Measurements from ENCODE around the gene BRMS1. TPM values are rescaled to one million over a fixed set of nuclear protein-coding genes. Genes with fewer than 3 reads are reported as not detected.
"Not testable (repeated sequence)": the region's sequence is repeated elsewhere in the genome, so short reads cannot be mapped to it uniquely, and the experiment has no call there.

The BRMS1 gene
- total RNA-seq, 5 donors from 2014 or later (not counting 1 experiment from before 2014, with no cell fraction given), result 42.9 to 58.8 (median 54.8) TPM

- POLR2A ChIA-PET, result no interaction called here
- no peaks in the 10 kb centered on the region for H3K9me3 ChIP-seq
- CTCF ChIA-PET, result interaction anchor here in 1 of 2 donors (0.6 kb wide), 1 partner anchor 15 kb away, joined by 3 read pairs; the partner anchor contains the start of gene BRMS1
- H3K9me3 Mint-ChIP-seq, result no peaks in the 10 kb centered on the region
- H3K27me3 Mint-ChIP-seq, result no peaks in the 10 kb centered on the region
- no peak overlapping the region for H3K27ac Mint-ChIP-seq
- ATAC-seq (replicated peaks in 1 of 4) (no peak), DNase-seq (no peak)
- peaks cover 5 to 10% of the 10 kb centered on the region in 2 donors for H3K36me3 ChIP-seq (ENCODE audit: control insufficient read depth in 2 of 2, extremely low read depth in 1 of 2, insufficient read depth in 1 of 2, low read length in 1 of 2)
- no peaks in the 10 kb centered on the region for H3K27me3 ChIP-seq (replicated peaks in 1 of 2; ENCODE audit: control insufficient read depth in 2 of 2, extremely low read depth in 1 of 2, insufficient read depth in 2 of 2, low read length in 1 of 2)
- H3K4me3 Mint-ChIP-seq, result no peak overlapping the region
- no peaks in the 10 kb centered on the region for H3K4me1 Mint-ChIP-seq
- H3K4me3 ChIP-seq (ENCODE audit: control insufficient read depth in 1 of 2, extremely low read depth in 1 of 2, low read length in 1 of 2), result no peak overlapping the region
- H3K27ac ChIP-seq (ENCODE audit: low read length), result no peak overlapping the region
- 86% methylated on average over 1 of the region's 3 CpGs for WGBS (ENCODE audit: insufficient coverage)
- H3K36me3 Mint-ChIP-seq, result no peaks in the 10 kb centered on the region
- H3K4me1 ChIP-seq (ENCODE audit: control insufficient read depth in 1 of 2, extremely low read depth in 1 of 2, insufficient read depth in 2 of 2, low read length in 2 of 2), result no peaks in the 10 kb centered on the region
Measured at GRCh38 chr11:66359662-66360087, 14.8 kb upstream of the BRMS1 start.

GRCh38 chr11:66350560-66351235 is 5.8 kb upstream of the BRMS1 start:
- not testable (repeated sequence) for H3K27ac Mint-ChIP-seq; DNase-seq; H3K27ac ChIP-seq (ENCODE audit: low read length); H3K36me3 ChIP-seq (ENCODE audit: control insufficient read depth in 2 of 2, extremely low read depth in 1 of 2, insufficient read depth in 1 of 2, low read length in 1 of 2); H3K9me3 Mint-ChIP-seq; H3K4me3 ChIP-seq (ENCODE audit: control insufficient read depth in 1 of 2, extremely low read depth in 1 of 2, low read length in 1 of 2); H3K27me3 Mint-ChIP-seq; H3K4me3 Mint-ChIP-seq; H3K27me3 ChIP-seq (replicated peaks in 1 of 2; ENCODE audit: control insufficient read depth in 2 of 2, extremely low read depth in 1 of 2, insufficient read depth in 2 of 2, low read length in 1 of 2); ATAC-seq (replicated peaks in 1 of 4); H3K9me3 ChIP-seq
- 100% methylated on average over 1 of the region's 8 CpGs for WGBS (ENCODE audit: insufficient coverage)
- peaks cover 8 to 22% (median 19%) of the 10 kb centered on the region in 3 donors for H3K4me1 Mint-ChIP-seq
- H3K36me3 Mint-ChIP-seq, result peaks cover 15% of the 10 kb centered on the region
- peaks cover 9 to 28% of the 10 kb centered on the region in 2 experiments for H3K4me1 ChIP-seq (ENCODE audit: control insufficient read depth in 1 of 2, extremely low read depth in 1 of 2, insufficient read depth in 2 of 2, low read length in 2 of 2)
- POLR2A ChIA-PET, result interaction anchor here in 1 of 2 donors (0.9 kb wide), 1 partner anchor 327 kb away, joined by 5 read pairs; the partner anchor contains the start of gene RBM4B
- CTCF ChIA-PET, result interaction anchor here in 1 of 2 donors (0.6 to 0.7 kb wide), 3 partner anchors 116 to 804 kb away, joined by 3 to 5 read pairs (median 4); no protein-coding TSS in a partner anchor

- Histone ChIP-seq H3K4me3 (ENCODE audit: control insufficient read depth in 1 of 2, extremely low read depth in 1 of 2, low read length in 1 of 2) (no peak overlapping the region), H3K36me3 (ENCODE audit: control insufficient read depth in 2 of 2, extremely low read depth in 1 of 2, insufficient read depth in 1 of 2, low read length in 1 of 2) (no peaks in the 10 kb centered on the region), H3K4me1 (ENCODE audit: control insufficient read depth in 1 of 2, extremely low read depth in 1 of 2, insufficient read depth in 2 of 2, low read length in 2 of 2) (peaks cover 16 to 43% of the 10 kb centered on the region in 2 experiments), H3K27ac (ENCODE audit: low read length) (no peak overlapping the region), H3K9me3 (no peaks in the 10 kb centered on the region), H3K27me3 (replicated peaks in 1 of 2; ENCODE audit: control insufficient read depth in 2 of 2, extremely low read depth in 1 of 2, insufficient read depth in 2 of 2, low read length in 1 of 2) (no peaks in the 10 kb centered on the region)
- H3K27me3 Mint-ChIP-seq, result peaks cover 3% of the 10 kb centered on the region in 2 donors
- peaks cover 24 to 37% (median 34%) of the 10 kb centered on the region in 3 donors for H3K4me1 Mint-ChIP-seq
- H3K27ac Mint-ChIP-seq, result peak overlapping the region; percentile 38 to 78
- H3K9me3 Mint-ChIP-seq, result no peaks in the 10 kb centered on the region
- POLR2A ChIA-PET, result no interaction called here
- no CpG with 5 or more reads among the region's 2 CpGs for WGBS (ENCODE audit: insufficient coverage)
- no peak for DNase-seq
- peaks cover 10% of the 10 kb centered on the region for H3K36me3 Mint-ChIP-seq
- ATAC-seq (replicated peaks in 1 of 4), result no peak
- CTCF ChIA-PET, result no interaction called here
- peak overlapping the region; percentile 7 to 97 (median 88) for H3K4me3 Mint-ChIP-seq
Measured at GRCh38 chr11:66349084-66349386, 4.1 kb upstream of the BRMS1 start.

GRCh38 chr11:66347425-66348276 is 2.7 kb upstream of the BRMS1 start, which contains the start of gene B4GAT1:
B4GAT1 (minus strand) TSS chr11:66347629; CDS start chr11:66347545, 84 bp downstream.
- Mint-ChIP-seq H3K27me3 (peaks cover 3% of the 10 kb centered on the region in 2 donors), H3K4me1 (peaks cover 38 to 50% (median 48%) of the 10 kb centered on the region in 3 donors), H3K9me3 (no peaks in the 10 kb centered on the region), H3K36me3 (peaks cover 11% of the 10 kb centered on the region), H3K27ac (peak within 1 kb of the TSS; percentile 97 to 98), H3K4me3 (peak within 1 kb of the TSS; percentile 95 to 97 (median 96))
- DNase-seq (peak; percentile 56 to 91 (median 74)), ATAC-seq (replicated peaks in 1 of 4) (peak; percentile 61 to 68 (median 64))
- peaks cover 0 to 6% of the 10 kb centered on the region in 2 donors for H3K36me3 ChIP-seq (ENCODE audit: control insufficient read depth in 2 of 2, extremely low read depth in 1 of 2, insufficient read depth in 1 of 2, low read length in 1 of 2)
- POLR2A ChIA-PET, result no interaction called here
- CTCF ChIA-PET, result interaction anchor here in 1 of 2 donors (0.6 kb wide), 1 partner anchor 17 kb away, joined by 4 read pairs; no protein-coding TSS in a partner anchor
- H3K9me3 ChIP-seq, result no peaks in the 10 kb centered on the region
- peak within 1 kb of the TSS; percentile 88 to 95 for H3K4me3 ChIP-seq (ENCODE audit: control insufficient read depth in 1 of 2, extremely low read depth in 1 of 2, low read length in 1 of 2)
- WGBS (ENCODE audit: insufficient coverage), result under 1% methylated on average over 67 of the region's 101 CpGs
- no peaks in the 10 kb centered on the region for H3K27me3 ChIP-seq (replicated peaks in 1 of 2; ENCODE audit: control insufficient read depth in 2 of 2, extremely low read depth in 1 of 2, insufficient read depth in 2 of 2, low read length in 1 of 2)
- H3K27ac ChIP-seq (ENCODE audit: low read length), result peak within 1 kb of the TSS; percentile 79
- H3K4me1 ChIP-seq (ENCODE audit: control insufficient read depth in 1 of 2, extremely low read depth in 1 of 2, insufficient read depth in 2 of 2, low read length in 2 of 2), result peaks cover 21 to 52% of the 10 kb centered on the region in 2 experiments

GRCh38 chr11:66346476-66347424 is 1.8 kb upstream of the BRMS1 start:
- POLR2A ChIA-PET, result no interaction called here
- CTCF ChIA-PET, result no interaction called here
- Mint-ChIP-seq H3K4me3 (peak overlapping the region; percentile 95 to 97 (median 96)), H3K36me3 (peaks cover 12% of the 10 kb centered on the region), H3K27me3 (peaks cover 3% of the 10 kb centered on the region in 2 donors), H3K27ac (peak overlapping the region; percentile 68 to 92), H3K9me3 (no peaks in the 10 kb centered on the region), H3K4me1 (peaks cover 39 to 53% (median 48%) of the 10 kb centered on the region in 3 donors)
- no peak for ATAC-seq (replicated peaks in 1 of 4)
- Histone ChIP-seq H3K27me3 (replicated peaks in 1 of 2; ENCODE audit: control insufficient read depth in 2 of 2, extremely low read depth in 1 of 2, insufficient read depth in 2 of 2, low read length in 1 of 2) (no peaks in the 10 kb centered on the region), H3K9me3 (no peaks in the 10 kb centered on the region), H3K4me1 (ENCODE audit: control insufficient read depth in 1 of 2, extremely low read depth in 1 of 2, insufficient read depth in 2 of 2, low read length in 2 of 2) (peaks cover 21 to 52% of the 10 kb centered on the region in 2 experiments), H3K4me3 (ENCODE audit: control insufficient read depth in 1 of 2, extremely low read depth in 1 of 2, low read length in 1 of 2) (peak overlapping the region; percentile 73 to 95), H3K36me3 (ENCODE audit: control insufficient read depth in 2 of 2, extremely low read depth in 1 of 2, insufficient read depth in 1 of 2, low read length in 1 of 2) (peaks cover 3 to 10% of the 10 kb centered on the region in 2 donors), H3K27ac (ENCODE audit: low read length) (peak overlapping the region; percentile 79)
- WGBS (ENCODE audit: insufficient coverage), result 32% methylated on average over 60 of the region's 68 CpGs
- no peak for DNase-seq

Measured in T-cell (primary cell).